Right ventricle myocardium superior (tissue), 1 donor: ENCODE data around the gene HRC. TPM values are rescaled to one million over a fixed set of nuclear protein-coding genes. Genes with fewer than 3 reads are reported as not detected.
"Not testable (repeated sequence)": the region's sequence is repeated elsewhere in the genome, so short reads cannot be mapped to it uniquely, and the experiment has no call there.

Source experiments
- ATAC-seq: fragments of 200-7000 bp; cut with Tn5 transposase; one replicate; pipeline ENCODE4 v1.9.1; 2020; ENCODE audit warnings: mild to moderate bottlenecking; ENCODE audit not compliant: poor library complexity
- DNase-seq: peaks from one replicate; pipeline ENCODE4 v3.0.0-alpha.2; 2020
- intact Hi-C: fragments of 100-400 bp; cut with DNase I; formaldehyde crosslinking; loops from one replicate; pipeline ENCODE4 v1.11.2; 2022
- total RNA-seq: library from RNA; stranded (reverse); fragmentation: NEBNext Ultra II Directional; extraction: Animal tissue kit (Norgen Biotek cat#: 25700); gene quantifications from one replicate; pipeline ENCODE4 v1.2.1, GENCODE V29; 2021
- donor health status: DM: no; HTN: yes; CAD: no; lungs with severe emphysema.

Gene HRC
- total RNA-seq, 1 donor from 2014 or later, result 878 TPM

GRCh38 chr19:49165111-49165750 lies 10.0 kb upstream of the HRC start:
- ATAC-seq (peak; percentile 87), DNase-seq (peak; percentile 64)
- intact Hi-C loops, result no loop called here

DNA sequence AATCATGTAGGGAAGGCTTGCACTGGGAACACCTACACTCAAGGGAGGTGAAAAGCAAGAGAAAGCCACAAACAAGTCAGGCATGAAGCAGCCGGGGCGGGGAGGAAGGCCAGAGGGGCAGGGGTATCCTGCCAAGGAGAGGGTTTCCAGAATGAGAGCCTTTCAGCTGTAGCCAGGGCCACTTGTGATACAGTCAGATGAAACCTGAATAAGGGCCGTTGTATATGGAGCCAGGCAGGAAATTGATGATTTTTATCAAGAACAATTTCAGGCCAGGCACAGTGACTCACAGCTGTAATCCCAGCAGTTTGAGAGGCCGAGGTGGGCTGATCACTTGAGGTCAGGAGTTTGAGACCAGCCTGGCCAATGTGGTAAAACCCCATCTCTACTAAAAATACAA lies 6.8 kb upstream of the HRC start:
- intact Hi-C loops, result no loop called here
- ATAC-seq (no peak), DNase-seq (no peak)

- DNase-seq (no peak), ATAC-seq (no peak)
- intact Hi-C loops, result no loop called here
These were observed 5.4 kb upstream of the HRC start for GRCh38 chr19:49160450-49161189.

GRCh38 chr19:49157445-49158224 lies 2.4 kb upstream of the HRC start, which contains the start of gene TRPM4:
Gene TRPM4 (plus strand): TSS chr19:49157792. CDS start chr19:49157867, 75 bp downstream.
- intact Hi-C loops, result no loop called here
- ATAC-seq (peak; percentile 81), DNase-seq (peak; percentile 96)

- intact Hi-C loops, result no loop called here
- DNase-seq (peak; percentile 66), ATAC-seq (peak; percentile 62)
These were observed 687 bp upstream of the HRC start for GRCh38 chr19:49155820-49156346.

- intact Hi-C loops, result no loop called here
- ATAC-seq, result no peak
- no peak for DNase-seq
These were observed 917 bp downstream of the HRC start for GRCh38 chr19:49154279-49154678.

GRCh38 chr19:49153167-49153809 lies 1.9 kb downstream of the HRC start:
- ATAC-seq (no peak), DNase-seq (no peak)
- intact Hi-C loops, result no loop called here

GRCh38 chr19:49152119-49152550 lies 3.1 kb downstream of the HRC start:
- intact Hi-C loops, result no loop called here

DNA sequence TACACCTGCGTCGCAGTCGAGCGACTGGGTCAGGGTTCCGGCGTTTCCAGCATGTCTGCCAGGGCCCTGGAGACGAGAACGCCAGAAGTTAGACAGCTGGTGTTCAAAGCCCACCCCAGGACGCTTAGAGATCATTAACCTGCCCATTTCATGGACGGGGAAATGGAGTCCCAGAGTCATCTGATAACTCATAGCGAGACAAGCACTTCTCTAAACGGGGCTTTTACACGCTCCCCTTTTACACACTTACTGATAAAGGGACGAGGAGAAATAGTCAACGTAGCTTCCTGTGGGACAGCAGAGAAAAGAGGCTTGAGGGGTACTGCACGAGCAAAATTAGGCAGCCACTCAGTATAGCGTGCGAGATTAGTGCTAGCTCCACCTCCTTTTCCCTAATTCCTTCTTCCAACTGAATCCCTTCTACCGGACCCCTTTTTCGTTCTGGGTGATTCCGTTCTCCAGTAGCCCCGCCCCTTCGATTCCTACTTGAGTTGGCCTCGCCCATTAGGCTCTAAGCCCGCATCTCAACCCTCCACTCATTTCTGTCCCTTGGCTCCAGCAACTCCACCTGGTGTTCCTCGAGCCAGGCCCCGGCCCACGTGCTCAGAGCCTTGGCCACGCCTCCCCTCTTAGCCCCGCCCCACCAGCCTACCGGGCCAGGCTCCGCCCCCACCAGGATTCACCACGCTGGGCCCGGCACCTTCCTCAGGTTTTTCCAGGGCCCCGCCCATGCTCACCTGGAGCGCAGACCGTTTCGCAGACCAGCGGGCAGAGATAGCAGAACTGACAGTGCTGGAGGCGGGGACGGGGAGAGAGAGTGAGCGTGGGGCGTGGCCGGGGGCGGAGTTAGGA lies 3.7 kb downstream of the HRC start:
- no peak for ATAC-seq
- intact Hi-C loops, result no loop called here
- peak; percentile 71 for DNase-seq

More at GRCh38 chr19:49152119-49152550, 3.1 kb downstream of the HRC start:
- ATAC-seq, result no peak
- DNase-seq, result no peak

GRCh38 chr19:49150944-49151243 lies 4.3 kb downstream of the HRC start:
- no peak for DNase-seq
- intact Hi-C loops, result no loop called here
- no peak for ATAC-seq

GRCh38 chr19:49150106-49150943 lies 4.9 kb downstream of the HRC start:
- ATAC-seq (peak; percentile 71), DNase-seq (peak; percentile 88)
- intact Hi-C loops, result no loop called here

GRCh38 chr19:49149652-49150105 lies 5.5 kb downstream of the HRC start:
- DNase-seq (peak; percentile 78), ATAC-seq (peak; percentile 52)
- intact Hi-C loops, result loop anchor here (5.0 kb wide), 1 partner anchor 52 kb away; no protein-coding TSS in a partner anchor

DNA sequence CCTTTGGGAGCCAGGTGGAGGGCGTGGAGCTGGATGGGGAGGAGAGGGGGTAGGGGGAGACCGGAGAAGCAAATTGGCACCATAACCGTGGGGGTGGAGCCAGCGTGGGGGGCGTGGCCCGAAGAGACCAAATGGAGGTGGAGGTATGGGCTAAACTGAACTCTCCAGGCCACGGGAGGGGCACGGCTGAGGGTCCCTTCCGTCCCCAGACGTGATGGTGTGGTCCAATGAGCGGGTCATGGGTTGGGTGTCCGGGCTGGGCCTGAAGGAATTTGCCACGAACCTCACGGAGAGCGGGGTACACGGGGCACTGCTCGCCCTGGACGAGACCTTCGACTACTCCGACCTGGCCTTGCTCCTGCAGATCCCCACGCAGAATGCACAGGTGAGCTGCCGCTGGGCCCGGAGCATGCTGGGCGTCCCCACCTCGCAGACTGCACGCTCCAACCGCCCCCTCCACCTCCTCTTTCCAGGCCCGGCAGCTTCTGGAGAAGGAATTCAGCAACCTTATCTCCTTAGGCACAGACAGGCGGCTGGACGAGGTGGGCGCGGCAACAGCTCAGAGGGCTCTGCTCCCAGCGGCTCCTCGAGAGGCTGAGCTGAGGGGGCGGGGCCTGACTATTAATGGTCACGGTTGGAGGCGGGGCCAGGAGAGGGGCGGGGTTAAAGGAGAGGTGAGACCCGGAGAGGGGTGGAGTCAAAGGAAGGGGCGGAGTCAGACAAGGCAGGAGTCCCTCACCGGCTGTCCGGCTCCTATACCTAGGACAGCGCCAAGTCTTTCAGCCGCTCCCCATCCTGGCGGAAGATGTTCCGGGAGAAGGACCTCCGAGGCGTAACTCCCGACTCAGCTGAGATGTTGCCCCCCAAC lies 6.2 kb downstream of the HRC start:
- ATAC-seq (peak; percentile 77), DNase-seq (peak; percentile 98)
- intact Hi-C loops, result loop anchor here (5.0 kb wide), 1 partner anchor 52 kb away; no protein-coding TSS in a partner anchor

GRCh38 chr19:49148044-49148682 lies 7.0 kb downstream of the HRC start:
- DNase-seq (peak; percentile 52), ATAC-seq (no peak)
- intact Hi-C loops, result loop anchor here (5.0 kb wide), 1 partner anchor 51 kb away; no protein-coding TSS in a partner anchor

GRCh38 chr19:49146408-49146770 lies 8.8 kb downstream of the HRC start:
- intact Hi-C loops, result loop anchor here (5.0 kb wide), 1 partner anchor 49 kb away; no protein-coding TSS in a partner anchor
- not testable (repeated sequence) for DNase-seq, ATAC-seq
